ENCODE results near the gene XXYLT1. TPM values are rescaled to one million over a fixed set of nuclear protein-coding genes. Genes with fewer than 3 reads are reported as not detected.

XXYLT1 gene
- total RNA-seq, 1 donor from 2014 or later: 7.6 TPM

- intact Hi-C loops (cut with micrococcal nuclease): no loop called here
- TF ChIP-seq, protein P1, sequence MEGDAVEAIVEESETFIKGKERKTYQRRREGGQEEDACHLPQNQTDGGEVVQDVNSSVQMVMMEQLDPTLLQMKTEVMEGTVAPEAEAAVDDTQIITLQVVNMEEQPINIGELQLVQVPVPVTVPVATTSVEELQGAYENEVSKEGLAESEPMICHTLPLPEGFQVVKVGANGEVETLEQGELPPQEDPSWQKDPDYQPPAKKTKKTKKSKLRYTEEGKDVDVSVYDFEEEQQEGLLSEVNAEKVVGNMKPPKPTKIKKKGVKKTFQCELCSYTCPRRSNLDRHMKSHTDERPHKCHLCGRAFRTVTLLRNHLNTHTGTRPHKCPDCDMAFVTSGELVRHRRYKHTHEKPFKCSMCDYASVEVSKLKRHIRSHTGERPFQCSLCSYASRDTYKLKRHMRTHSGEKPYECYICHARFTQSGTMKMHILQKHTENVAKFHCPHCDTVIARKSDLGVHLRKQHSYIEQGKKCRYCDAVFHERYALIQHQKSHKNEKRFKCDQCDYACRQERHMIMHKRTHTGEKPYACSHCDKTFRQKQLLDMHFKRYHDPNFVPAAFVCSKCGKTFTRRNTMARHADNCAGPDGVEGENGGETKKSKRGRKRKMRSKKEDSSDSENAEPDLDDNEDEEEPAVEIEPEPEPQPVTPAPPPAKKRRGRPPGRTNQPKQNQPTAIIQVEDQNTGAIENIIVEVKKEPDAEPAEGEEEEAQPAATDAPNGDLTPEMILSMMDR (IDR thresholded peaks at IDR 0.05): no peak
- H3K36me3 Mint-ChIP-seq (ENCODE audit: low read depth): no peaks in the 10 kb centered on the region
- ChIA-PET CTCF (no interaction called here), POLR2A (interaction anchor here (0.6 kb wide), 1 partner anchor 45 kb away, joined by 3 read pairs; no protein-coding TSS in a partner anchor)
- DNase-seq (no peak), ATAC-seq (ENCODE audit: low read depth) (no peak)
- peaks cover 20% of the 10 kb centered on the region for H3K4me1 Mint-ChIP-seq
- H3K27me3 Mint-ChIP-seq: no peaks in the 10 kb centered on the region
- H3K4me3 Mint-ChIP-seq: no peak overlapping the region
- no peak overlapping the region for H3K27ac Mint-ChIP-seq
- no peaks in the 10 kb centered on the region for H3K9me3 Mint-ChIP-seq
Observed at GRCh38 chr3:195197765-195198425, 73.1 kb downstream of the XXYLT1 start.

GRCh38 chr3:195196266-195196665, 74.7 kb downstream of the XXYLT1 start:
- intact Hi-C loops (cut with micrococcal nuclease): no loop called here
- peaks cover 5% of the 10 kb centered on the region for H3K9me3 Mint-ChIP-seq
- ChIA-PET CTCF (no interaction called here), POLR2A (no interaction called here)
- peaks cover 20% of the 10 kb centered on the region for H3K4me1 Mint-ChIP-seq
- no peaks in the 10 kb centered on the region for H3K27me3 Mint-ChIP-seq
- H3K27ac Mint-ChIP-seq: no peak overlapping the region
- no peaks in the 10 kb centered on the region for H3K36me3 Mint-ChIP-seq (ENCODE audit: low read depth)
- ATAC-seq (ENCODE audit: low read depth): no peak
- no peak for DNase-seq
- no peak overlapping the region for H3K4me3 Mint-ChIP-seq
- TF ChIP-seq, protein P1 (IDR thresholded peaks at IDR 0.05): no peak

DNA sequence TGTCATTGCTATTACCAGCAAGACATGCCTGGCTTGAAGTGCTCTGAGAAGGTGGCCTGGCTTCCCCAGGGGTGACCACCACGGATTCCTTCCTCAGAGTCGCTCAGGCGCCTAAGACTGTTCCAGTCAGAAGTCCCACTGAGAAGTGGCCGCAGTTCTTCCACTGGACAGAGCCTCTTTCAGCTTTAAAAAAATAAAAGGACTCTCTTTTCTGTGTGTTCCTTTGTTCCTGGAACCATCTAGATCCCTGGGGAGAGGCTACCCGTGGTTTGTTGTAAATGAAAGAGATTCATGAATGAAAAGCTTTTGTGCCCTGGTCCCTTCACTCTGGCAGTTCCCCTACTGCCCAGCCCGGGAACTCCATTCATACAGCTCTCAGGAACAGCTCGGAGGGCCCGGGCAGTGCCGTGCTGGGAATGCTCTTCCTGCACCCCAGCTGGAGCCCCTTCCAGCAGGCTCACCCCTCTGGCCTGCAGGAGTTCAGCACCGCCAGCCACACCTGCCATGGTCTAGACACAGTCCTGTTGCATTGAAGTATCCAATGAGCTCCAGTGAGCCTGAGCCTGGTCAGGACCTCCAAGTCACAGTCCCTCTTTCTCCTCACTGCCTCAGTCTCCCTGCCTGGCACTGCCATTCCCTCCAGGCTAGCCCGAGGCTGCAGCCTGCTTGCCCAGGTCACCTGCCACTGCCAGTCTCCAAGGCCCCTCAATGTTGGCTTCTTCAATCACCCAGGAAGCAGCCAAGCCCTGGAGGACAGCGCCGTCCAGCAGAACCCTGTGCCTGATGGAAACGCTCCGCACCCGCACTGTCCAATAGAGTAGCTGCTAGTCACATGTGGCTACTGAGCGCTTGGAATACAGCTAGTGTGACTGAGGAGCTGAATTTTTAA, 75.4 kb downstream of the XXYLT1 start:
- H3K27ac Mint-ChIP-seq: no peak overlapping the region
- H3K27me3 Mint-ChIP-seq: no peaks in the 10 kb centered on the region
- peaks cover 9% of the 10 kb centered on the region for H3K9me3 Mint-ChIP-seq
- ATAC-seq (ENCODE audit: low read depth): no peak
- no peaks in the 10 kb centered on the region for H3K36me3 Mint-ChIP-seq (ENCODE audit: low read depth)
- CTCF ChIA-PET: no interaction called here
- no peak for DNase-seq
- intact Hi-C loops (cut with micrococcal nuclease): no loop called here
- H3K4me3 Mint-ChIP-seq: no peak overlapping the region
- TF ChIP-seq, protein P1 (IDR thresholded peaks at IDR 0.05): no peak
- peaks cover 20% of the 10 kb centered on the region for H3K4me1 Mint-ChIP-seq
- POLR2A ChIA-PET: no interaction called here

GRCh38 chr3:195194559-195195206, 76.3 kb downstream of the XXYLT1 start:
- H3K9me3 Mint-ChIP-seq: peaks cover 9% of the 10 kb centered on the region
- ATAC-seq (ENCODE audit: low read depth): no peak
- H3K27me3 Mint-ChIP-seq: no peaks in the 10 kb centered on the region
- no peak for DNase-seq
- peaks cover 20% of the 10 kb centered on the region for H3K4me1 Mint-ChIP-seq
- H3K27ac Mint-ChIP-seq: no peak overlapping the region
- H3K4me3 Mint-ChIP-seq: no peak overlapping the region
- intact Hi-C loops (cut with micrococcal nuclease): loop anchor here (5.0 kb wide), 1 partner anchor 37 kb away; no protein-coding TSS in a partner anchor
- ChIA-PET POLR2A (no interaction called here), CTCF (no interaction called here)
- TF ChIP-seq, protein P1 (IDR thresholded peaks at IDR 0.05): no peak
- H3K36me3 Mint-ChIP-seq (ENCODE audit: low read depth): no peaks in the 10 kb centered on the region

- intact Hi-C loops (cut with micrococcal nuclease): loop anchor here (5.0 kb wide), 1 partner anchor 34 kb away; no protein-coding TSS in a partner anchor
- Mint-ChIP-seq H3K4me3 (no peak overlapping the region), H3K9me3 (peaks cover 9% of the 10 kb centered on the region), H3K27me3 (no peaks in the 10 kb centered on the region), H3K27ac (no peak overlapping the region), H3K36me3 (ENCODE audit: low read depth) (no peaks in the 10 kb centered on the region), H3K4me1 (peaks cover 10% of the 10 kb centered on the region)
- ATAC-seq (ENCODE audit: low read depth) (no peak), DNase-seq (no peak)
- POLR2A ChIA-PET: no interaction called here
- TF ChIP-seq, protein P1 (IDR thresholded peaks at IDR 0.05): no peak
- CTCF ChIA-PET: no interaction called here
Observed at GRCh38 chr3:195191580-195191979, 79.4 kb downstream of the XXYLT1 start.

All from activated B cell treated with CpG ODN at 0.5 μM for 24 hours (primary cell).